Measurements from ENCODE around the gene FNBP1L.

DNA sequence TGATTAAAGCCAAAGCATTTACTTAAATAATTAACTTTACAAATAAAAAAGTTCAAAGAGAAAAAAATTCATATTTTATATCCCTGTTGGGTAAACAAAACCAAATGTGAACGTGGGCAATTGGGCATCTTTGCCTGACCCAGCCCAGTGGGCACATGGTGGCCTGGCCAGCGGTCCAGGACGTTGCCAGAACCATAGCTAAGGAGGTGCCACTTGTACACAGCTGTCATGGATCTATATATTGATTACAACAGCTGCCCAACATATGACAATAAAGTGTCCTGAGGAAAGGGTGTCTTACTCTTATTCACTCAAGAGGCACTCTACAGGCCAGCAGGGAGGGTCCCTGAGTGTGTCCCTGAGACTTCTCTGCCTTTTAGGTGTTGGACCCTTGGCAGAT, 155.2 kb downstream of the FNBP1L start:
- TF ChIP-seq, protein P1, sequence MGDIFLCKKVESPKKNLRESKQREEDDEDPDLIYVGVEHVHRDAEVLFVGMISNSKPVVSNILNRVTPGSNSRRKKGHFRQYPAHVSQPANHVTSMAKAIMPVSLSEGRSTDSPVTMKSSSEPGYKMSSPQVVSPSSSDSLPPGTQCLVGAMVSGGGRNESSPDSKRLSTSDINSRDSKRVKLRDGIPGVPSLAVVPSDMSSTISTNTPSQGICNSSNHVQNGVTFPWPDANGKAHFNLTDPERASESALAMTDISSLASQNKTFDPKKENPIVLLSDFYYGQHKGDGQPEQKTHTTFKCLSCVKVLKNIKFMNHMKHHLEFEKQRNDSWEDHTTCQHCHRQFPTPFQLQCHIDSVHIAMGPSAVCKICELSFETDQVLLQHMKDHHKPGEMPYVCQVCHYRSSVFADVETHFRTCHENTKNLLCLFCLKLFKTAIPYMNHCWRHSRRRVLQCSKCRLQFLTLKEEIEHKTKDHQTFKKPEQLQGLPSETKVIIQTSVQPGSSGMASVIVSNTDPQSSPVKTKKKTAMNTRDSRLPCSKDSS (IDR thresholded peaks at IDR 0.05; ENCODE audit: low read depth, partially characterized antibody), result no peak
- TF ChIP-seq C11orf30 (IDR thresholded peaks at IDR 0.05; ENCODE audit: low read depth) (no peak), ZNF699 (CRISPR knock-in tag; IDR thresholded peaks at IDR 0.05; ENCODE audit: insufficient replicate concordance) (no peak), TAF15 (IDR thresholded peaks at IDR 0.05; ENCODE audit: low read depth, low read length) (no peak), SIN3A (IDR thresholded peaks at IDR 0.05; ENCODE audit: borderline replicate concordance in 2 of 2, control insufficient read depth in 1 of 2, low read depth in 2 of 2, low read length in 2 of 2) (no peak), GATA2 (CRISPR knock-in tag; IDR thresholded peaks at IDR 0.05) (no peak), POLR2AphosphoS5 (IDR thresholded peaks at IDR 0.05; ENCODE audit: control insufficient read depth, insufficient read depth, low read depth, low read length) (no peak)
- TF ChIP-seq, protein P2, sequence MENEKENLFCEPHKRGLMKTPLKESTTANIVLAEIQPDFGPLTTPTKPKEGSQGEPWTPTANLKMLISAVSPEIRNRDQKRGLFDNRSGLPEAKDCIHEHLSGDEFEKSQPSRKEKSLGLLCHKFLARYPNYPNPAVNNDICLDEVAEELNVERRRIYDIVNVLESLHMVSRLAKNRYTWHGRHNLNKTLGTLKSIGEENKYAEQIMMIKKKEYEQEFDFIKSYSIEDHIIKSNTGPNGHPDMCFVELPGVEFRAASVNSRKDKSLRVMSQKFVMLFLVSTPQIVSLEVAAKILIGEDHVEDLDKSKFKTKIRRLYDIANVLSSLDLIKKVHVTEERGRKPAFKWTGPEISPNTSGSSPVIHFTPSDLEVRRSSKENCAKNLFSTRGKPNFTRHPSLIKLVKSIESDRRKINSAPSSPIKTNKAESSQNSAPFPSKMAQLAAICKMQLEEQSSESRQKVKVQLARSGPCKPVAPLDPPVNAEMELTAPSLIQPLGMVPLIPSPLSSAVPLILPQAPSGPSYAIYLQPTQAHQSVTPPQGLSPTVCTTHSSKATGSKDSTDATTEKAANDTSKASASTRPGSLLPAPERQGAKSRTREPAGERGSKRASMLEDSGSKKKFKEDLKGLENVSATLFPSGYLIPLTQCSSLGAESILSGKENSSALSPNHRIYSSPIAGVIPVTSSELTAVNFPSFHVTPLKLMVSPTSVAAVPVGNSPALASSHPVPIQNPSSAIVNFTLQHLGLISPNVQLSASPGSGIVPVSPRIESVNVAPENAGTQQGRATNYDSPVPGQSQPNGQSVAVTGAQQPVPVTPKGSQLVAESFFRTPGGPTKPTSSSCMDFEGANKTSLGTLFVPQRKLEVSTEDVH (IDR thresholded peaks at IDR 0.05; ENCODE audit: low read depth, partially characterized antibody), result no peak
- TF ChIP-seq, protein P3, sequence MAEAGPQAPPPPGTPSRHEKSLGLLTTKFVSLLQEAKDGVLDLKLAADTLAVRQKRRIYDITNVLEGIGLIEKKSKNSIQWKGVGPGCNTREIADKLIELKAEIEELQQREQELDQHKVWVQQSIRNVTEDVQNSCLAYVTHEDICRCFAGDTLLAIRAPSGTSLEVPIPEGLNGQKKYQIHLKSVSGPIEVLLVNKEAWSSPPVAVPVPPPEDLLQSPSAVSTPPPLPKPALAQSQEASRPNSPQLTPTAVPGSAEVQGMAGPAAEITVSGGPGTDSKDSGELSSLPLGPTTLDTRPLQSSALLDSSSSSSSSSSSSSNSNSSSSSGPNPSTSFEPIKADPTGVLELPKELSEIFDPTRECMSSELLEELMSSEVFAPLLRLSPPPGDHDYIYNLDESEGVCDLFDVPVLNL (CRISPR knock-in tag; IDR thresholded peaks at IDR 0.05; ENCODE audit: low read depth), result no peak
- TF ChIP-seq, protein P4, sequence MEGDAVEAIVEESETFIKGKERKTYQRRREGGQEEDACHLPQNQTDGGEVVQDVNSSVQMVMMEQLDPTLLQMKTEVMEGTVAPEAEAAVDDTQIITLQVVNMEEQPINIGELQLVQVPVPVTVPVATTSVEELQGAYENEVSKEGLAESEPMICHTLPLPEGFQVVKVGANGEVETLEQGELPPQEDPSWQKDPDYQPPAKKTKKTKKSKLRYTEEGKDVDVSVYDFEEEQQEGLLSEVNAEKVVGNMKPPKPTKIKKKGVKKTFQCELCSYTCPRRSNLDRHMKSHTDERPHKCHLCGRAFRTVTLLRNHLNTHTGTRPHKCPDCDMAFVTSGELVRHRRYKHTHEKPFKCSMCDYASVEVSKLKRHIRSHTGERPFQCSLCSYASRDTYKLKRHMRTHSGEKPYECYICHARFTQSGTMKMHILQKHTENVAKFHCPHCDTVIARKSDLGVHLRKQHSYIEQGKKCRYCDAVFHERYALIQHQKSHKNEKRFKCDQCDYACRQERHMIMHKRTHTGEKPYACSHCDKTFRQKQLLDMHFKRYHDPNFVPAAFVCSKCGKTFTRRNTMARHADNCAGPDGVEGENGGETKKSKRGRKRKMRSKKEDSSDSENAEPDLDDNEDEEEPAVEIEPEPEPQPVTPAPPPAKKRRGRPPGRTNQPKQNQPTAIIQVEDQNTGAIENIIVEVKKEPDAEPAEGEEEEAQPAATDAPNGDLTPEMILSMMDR (IDR thresholded peaks at IDR 0.05 in 2 of 3, conservative IDR thresholded peaks at IDR 0.05 in 1 of 3; ENCODE audit: insufficient read depth in 2 of 3, low read depth in 1 of 3, low read length in 3 of 3), result no peak
